ENCODE data around the gene CCDC85A.

CCDC85A gene

GRCh38 chr2:56239030-56239429 is 55.2 kb downstream of the CCDC85A start:
- DNase-seq (ENCODE audit: low read depth in 1 of 2, low spot score in 1 of 2) = no peak

GRCh38 chr2:56239437-56239836 is 55.6 kb downstream of the CCDC85A start:
- DNase-seq (ENCODE audit: low read depth in 1 of 2, low spot score in 1 of 2) = no peak

- no peak for DNase-seq (ENCODE audit: low read depth in 1 of 2, low spot score in 1 of 2)
Measured at GRCh38 chr2:56240210-56240609, 56.4 kb downstream of the CCDC85A start.

DNA sequence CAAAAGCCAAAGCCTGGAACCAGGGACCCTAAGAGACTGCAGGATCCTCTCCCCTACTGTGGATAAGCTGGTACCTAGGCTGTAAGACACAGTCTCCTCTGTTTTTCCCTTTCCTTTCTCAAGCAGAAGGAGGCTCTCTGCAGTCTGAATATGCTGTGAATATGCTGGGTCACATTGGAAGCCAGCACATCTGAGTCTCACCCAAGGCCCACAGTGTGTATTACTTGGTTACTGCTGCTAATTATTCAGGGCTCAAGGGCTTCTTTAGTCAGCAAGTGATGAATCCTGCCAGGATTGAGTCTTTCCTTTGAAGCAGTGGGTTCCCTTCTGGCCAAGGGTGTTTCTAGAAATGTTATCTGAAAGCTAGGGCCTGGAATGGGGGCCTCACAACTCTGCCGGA is 60.7 kb downstream of the CCDC85A start:
- DNase-seq (ENCODE audit: low read depth in 1 of 2, low spot score in 1 of 2) = no peak

GRCh38 chr2:56244911-56245530 is 61.2 kb downstream of the CCDC85A start:
- DNase-seq (ENCODE audit: low read depth in 1 of 2, low spot score in 1 of 2) = no peak

GRCh38 chr2:56248965-56249742 is 65.4 kb downstream of the CCDC85A start:
- DNase-seq (ENCODE audit: low read depth in 1 of 2, low spot score in 1 of 2) = no peak

GRCh38 chr2:56250153-56250729 is 66.5 kb downstream of the CCDC85A start:
- DNase-seq (ENCODE audit: low read depth in 1 of 2, low spot score in 1 of 2) = no peak

DNA sequence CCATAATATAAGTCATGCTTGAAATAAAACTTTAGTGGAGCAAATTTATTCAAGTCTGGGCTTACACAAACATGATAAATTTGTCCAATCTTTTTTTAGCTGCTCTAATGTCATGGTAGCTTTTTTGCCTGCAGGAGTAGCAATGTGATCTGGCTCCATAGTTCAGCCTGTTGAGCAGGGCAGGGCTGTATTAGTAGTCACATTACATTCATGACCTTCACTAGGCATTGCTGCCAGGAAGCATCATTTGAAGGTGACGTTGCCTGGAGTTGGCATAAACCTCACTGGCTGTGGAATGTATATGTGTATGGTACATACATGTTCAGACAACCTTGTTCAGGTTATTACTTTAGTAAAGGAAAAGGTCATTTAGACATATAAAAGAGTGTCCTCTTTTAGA is 76.6 kb downstream of the CCDC85A start:
- DNase-seq (ENCODE audit: low read depth in 1 of 2, low spot score in 1 of 2) = no peak

DNA sequence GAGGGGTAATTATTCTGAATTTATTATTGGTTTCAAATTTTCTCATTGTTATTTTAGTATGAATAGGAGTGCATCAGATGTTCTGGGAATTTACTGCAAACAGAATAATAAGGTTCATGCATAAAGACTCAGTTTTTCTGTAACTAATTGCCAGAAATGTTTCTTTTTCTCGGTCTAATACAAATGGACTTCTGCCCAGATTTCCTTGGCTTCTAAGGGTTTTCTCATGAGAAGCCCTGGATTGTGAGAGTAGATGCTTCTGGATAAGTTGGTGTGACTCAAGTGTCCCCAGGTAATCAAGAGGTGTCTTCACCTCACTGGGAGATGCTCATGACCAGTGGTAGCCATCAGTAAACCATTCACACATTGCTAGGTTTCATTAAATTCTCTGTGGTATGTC is 78.5 kb downstream of the CCDC85A start:
- no peak for DNase-seq (ENCODE audit: low read depth in 1 of 2, low spot score in 1 of 2)

DNA sequence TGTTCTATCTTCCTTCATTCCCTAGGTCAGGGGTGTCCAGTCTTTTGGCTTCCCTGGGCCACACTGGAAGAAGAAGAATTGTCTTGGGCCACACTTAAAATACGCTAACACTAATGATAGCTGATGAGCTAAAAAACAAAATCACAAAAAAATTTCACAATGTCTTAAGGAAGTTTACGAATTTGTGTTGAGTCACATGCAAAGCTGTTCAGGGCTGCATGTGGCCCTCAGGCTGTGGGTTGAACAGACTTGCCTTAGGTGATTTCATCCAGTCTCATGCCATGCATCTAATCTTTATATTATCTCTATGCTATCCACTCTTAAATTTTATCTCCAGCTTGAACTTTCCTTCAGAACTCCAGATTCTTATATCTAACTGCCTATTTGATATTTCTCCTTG is 80.1 kb downstream of the CCDC85A start:
- DNase-seq (ENCODE audit: low read depth in 1 of 2, low spot score in 1 of 2) = no peak

- DNase-seq (ENCODE audit: low read depth in 1 of 2, low spot score in 1 of 2) = no peak
Measured at GRCh38 chr2:56266761-56267414, 83.1 kb downstream of the CCDC85A start.

- no peak for DNase-seq (ENCODE audit: low read depth in 1 of 2, low spot score in 1 of 2)
Measured at GRCh38 chr2:56267415-56267788, 83.6 kb downstream of the CCDC85A start.

GRCh38 chr2:56268856-56269255 is 85.1 kb downstream of the CCDC85A start:
- no peak for DNase-seq (ENCODE audit: low read depth in 1 of 2, low spot score in 1 of 2)

DNA sequence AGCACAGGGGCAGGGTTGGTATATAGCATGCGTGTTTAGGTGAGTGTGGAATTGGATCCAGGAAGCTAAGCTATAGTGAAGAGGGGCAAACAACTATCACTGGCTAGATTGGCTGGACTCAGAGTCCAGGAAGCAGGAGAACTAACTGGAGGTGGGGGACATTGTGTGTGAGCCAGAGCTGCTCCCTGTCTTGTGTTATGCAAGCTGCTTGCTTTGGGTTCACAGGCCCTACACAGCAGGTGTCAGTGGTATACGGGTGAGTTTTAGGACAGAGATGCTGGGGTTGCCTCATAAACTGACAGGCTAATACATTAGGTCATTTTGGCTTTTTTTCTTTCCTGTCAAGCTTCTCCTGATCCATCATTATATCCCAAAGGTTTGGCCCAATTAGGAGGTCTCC is 87.5 kb downstream of the CCDC85A start:
- DNase-seq (ENCODE audit: low read depth in 1 of 2, low spot score in 1 of 2) = no peak

DNA sequence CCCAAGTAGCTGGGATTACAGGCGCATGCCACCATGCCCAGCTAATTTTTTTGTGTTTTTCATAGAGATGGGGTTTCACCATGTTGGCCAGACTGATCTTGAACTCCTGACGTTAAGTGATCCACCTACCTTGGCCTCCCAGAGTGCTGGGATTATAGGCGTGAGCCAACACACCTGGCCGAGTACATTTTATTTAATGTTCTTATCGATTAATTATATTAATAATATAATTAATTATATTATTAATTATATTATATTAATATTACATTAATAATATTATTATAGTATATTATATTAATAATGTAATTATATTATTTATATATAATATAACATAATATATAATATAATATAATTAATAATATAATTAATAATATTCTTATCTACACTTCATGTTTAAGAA is 101.4 kb downstream of the CCDC85A start:
- DNase-seq (ENCODE audit: low read depth in 1 of 2, low spot score in 1 of 2) = no peak

DNA sequence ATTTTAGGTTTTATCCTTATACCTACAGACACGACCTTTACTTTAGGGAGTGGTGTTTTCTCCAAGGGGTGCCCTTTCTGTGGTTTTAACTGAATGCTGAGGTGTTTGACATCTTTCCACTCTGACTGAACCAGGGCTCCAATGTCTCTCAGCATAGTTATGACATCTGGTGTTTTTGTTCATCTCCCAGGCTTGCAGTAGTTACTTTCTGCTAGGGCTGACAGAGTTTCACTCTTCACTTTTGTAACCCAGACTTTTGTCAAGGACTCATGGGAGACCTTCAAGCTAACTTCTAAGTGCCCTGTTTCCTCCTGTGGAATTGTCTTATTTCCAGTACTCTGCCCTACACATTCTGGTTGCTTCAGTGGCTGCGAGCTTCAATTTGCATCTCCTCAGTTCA is 103.1 kb downstream of the CCDC85A start:
- no peak for DNase-seq (ENCODE audit: low read depth in 1 of 2, low spot score in 1 of 2)

DNA sequence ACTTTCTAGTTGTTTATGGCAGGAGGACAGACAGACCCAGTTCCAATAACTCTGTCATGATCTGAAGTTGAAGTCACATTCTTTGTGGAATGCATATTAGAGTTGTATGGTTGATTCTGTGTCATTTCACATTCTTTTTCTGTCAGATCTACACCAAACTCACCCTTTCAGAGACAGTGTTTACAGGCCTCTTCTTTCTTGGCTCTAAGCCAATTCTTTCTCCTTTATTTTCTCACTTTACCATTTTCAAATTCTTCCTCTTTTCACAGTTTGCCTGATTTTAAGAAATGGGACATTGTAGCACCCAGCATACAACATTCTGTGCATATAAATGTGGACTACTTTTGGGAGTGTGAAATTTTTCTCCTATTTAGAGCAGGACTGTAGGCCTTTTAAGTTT is 103.7 kb downstream of the CCDC85A start:
- no peak for DNase-seq (ENCODE audit: low read depth in 1 of 2, low spot score in 1 of 2)

GRCh38 chr2:56287974-56288373 is 104.2 kb downstream of the CCDC85A start:
- DNase-seq (ENCODE audit: low read depth in 1 of 2, low spot score in 1 of 2) = no peak

DNA sequence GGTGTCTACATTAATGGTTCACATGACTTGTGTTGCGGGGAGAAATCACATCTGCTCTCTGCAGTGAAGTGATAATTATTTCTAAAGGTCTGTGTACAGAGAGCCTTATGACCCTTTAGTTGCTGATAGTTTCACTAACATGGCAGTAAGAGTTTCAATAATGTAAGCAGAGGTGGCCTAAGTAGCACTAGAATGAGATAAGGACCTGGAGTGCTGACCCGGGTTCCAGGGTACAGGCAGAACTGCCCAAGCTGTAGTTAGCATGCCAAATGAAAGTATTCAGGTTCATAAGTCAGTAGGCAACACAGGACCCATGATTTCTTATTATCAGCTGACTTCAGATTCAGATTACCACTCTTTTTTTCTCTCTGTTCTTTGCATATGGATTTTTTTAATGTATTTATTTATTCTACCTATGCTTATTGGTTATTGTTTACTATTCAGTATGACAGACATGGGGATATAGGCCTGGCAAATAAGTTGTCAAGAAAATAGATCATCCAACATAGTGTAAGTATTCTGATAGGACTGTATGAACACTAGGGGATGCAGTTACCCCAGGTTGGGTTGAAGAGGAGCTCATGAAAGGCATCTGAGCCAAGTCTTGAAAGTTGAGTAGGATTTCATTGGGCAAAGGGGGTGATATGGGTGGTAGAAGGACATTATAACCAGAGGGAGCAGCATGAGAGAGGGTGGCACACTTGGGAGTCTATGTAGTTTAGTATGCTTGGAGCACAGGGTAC is 105.2 kb downstream of the CCDC85A start:
- no peak for DNase-seq (ENCODE audit: low read depth in 1 of 2, low spot score in 1 of 2)

- DNase-seq (ENCODE audit: low read depth in 1 of 2, low spot score in 1 of 2) = no peak
Measured at GRCh38 chr2:56291711-56292110, 107.9 kb downstream of the CCDC85A start.

GRCh38 chr2:56292951-56293350 is 109.2 kb downstream of the CCDC85A start:
- DNase-seq (ENCODE audit: low read depth in 1 of 2, low spot score in 1 of 2) = no peak

All from activated CD4-positive, alpha-beta T cell treated with anti-CD3 and anti-CD28 coated beads, Interleukin-2, amount 50 U/mL, for 24 hours (primary cell).